ENCODE data around the gene SMCO4.
A peak's percentile ranks its signal among the peaks of the same experiment; 100 is the strongest.
"Not testable (repeated sequence)": the region's sequence is repeated elsewhere in the genome, so short reads cannot be mapped to it uniquely, and the experiment has no call there.

The SMCO4 gene

GRCh38 chr11:93563857-93564256 lies 20.7 kb upstream of the SMCO4 start:
- FAIRE-seq (no peak), DNase-seq (ENCODE audit: insufficient read length, low spot score) (no peak)

DNA sequence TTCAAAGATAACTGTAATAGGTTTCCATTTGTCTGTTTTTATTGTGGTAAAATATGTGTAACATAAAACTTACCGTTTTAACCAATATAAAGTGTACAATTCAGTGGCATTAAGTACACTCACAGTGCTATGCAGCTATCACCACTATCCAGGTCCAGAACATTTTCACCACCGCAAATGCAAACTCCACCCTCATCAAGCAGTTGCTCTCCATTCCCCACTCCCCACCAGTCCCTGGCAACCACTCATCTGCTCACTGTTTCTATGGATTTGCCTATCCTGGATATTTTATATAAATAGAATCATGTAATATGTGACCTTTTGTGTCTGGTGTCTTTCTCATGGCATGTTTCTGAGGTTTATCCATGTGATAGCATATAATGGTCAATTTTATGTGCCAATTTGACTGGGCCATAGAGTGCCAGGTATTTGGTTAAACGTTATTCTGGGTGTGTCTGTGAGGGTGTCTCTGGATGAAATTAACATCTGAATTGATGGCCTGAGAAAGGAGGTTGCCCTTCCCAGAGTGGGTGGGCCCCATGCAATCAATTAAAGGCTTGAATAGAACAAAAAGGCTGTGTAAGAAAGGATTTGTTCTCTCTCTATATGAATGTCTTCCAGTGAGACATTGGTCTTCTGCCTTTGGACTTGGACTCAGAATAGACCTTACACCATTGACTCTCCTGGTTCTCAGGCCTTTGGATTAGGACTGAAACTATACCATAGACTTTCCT lies 17.2 kb upstream of the SMCO4 start:
- no peak for FAIRE-seq
- DNase-seq (ENCODE audit: insufficient read length, low spot score), result no peak

- FAIRE-seq (no peak), DNase-seq (ENCODE audit: insufficient read length, low spot score) (no peak)
These were observed 16.5 kb upstream of the SMCO4 start for GRCh38 chr11:93559681-93560080.

- FAIRE-seq, result no peak
- DNase-seq (ENCODE audit: insufficient read length, low spot score), result no peak
These were observed 9.7 kb upstream of the SMCO4 start for GRCh38 chr11:93552874-93553273.

GRCh38 chr11:93549976-93550375 lies 6.8 kb upstream of the SMCO4 start:
- DNase-seq (ENCODE audit: insufficient read length, low spot score), result no peak
- FAIRE-seq, result no peak

DNA sequence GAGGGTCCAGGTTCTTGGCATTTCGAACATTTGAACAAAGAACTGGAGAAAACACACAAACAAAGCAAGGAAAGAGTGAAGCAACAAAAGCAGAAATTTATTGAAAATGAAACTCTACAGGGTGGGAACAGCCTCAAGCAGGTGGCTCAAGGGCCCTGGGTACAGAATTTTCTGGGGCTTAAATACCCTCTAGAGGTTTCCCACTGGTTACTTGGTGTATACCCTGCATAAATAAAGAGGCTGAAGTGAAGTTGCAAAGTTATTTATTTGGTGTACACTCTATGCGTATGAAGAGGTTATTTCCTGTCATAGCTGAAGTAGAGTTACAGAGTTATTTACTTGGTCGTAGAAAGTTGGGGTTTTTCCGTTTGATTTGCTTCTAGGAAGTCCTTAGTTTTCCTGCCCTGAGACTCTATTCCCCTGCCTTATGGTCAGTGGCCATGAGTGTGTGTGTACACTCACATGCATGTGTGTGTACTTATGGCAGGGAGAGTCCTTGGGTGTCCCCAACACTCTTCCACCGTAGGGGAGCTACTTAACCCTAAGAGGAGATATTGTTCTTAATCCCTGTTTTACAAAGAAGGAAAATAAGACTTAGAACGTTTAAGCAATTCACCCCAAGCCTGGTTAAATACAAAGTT lies 5.6 kb upstream of the SMCO4 start:
- DNase-seq (ENCODE audit: insufficient read length, low spot score) (no peak), FAIRE-seq (no peak)

GRCh38 chr11:93547773-93548172 lies 4.6 kb upstream of the SMCO4 start:
- FAIRE-seq (no peak), DNase-seq (ENCODE audit: insufficient read length, low spot score) (no peak)

DNA sequence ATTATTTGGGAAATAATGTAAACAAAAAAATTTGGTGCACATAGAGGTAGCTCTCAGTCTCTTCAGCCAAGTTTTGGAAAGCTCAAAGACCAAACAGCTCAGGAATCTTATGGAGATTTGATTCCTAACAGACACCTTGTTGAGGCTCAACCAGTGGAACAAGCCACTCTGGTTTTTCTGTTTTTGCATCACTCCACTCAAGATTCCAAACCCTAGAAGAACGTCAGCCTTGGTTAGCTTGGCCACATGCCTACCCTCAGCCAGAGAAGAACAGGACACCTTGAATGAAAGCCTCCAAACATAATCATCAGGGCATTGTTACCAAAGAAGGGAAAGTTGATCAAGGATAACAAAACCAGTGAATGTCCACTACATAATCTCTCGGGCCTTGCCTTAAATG lies 3.8 kb upstream of the SMCO4 start:
- FAIRE-seq (no peak), DNase-seq (ENCODE audit: insufficient read length, low spot score) (no peak)

DNA sequence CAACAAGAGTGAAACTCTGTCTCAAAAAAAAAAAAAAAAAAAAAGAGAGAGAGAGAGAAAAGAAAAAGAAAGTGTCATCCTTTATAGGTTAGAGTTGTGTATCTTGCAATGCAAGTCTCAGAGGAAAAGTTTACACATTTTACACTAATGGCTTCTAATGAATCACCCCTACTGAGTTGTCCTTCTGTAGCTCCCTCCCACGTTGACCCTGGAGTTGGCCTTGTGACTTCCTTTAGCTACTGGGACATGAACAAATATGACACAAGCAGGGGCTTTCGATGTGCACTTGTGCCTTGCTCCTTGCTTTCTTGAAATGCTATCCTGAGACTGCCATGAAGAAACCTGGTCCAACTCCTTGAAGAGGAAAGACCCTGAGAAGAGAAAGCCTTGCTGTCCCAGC lies 2.4 kb upstream of the SMCO4 start:
- FAIRE-seq (no peak), DNase-seq (ENCODE audit: insufficient read length, low spot score) (no peak)

- FAIRE-seq, result no peak
- peak; percentile 29 for DNase-seq (ENCODE audit: insufficient read length, low spot score)
These were observed 371 bp downstream of the SMCO4 start for GRCh38 chr11:93542811-93543229.

- peak; percentile 52 for DNase-seq (ENCODE audit: insufficient read length, low spot score)
- FAIRE-seq, result no peak
These were observed 1.0 kb downstream of the SMCO4 start for GRCh38 chr11:93541884-93542810.

- DNase-seq (ENCODE audit: insufficient read length, low spot score) (no peak), FAIRE-seq (no peak)
These were observed 2.2 kb downstream of the SMCO4 start for GRCh38 chr11:93540896-93541553.

- FAIRE-seq, result no peak
These were observed 2.9 kb downstream of the SMCO4 start for GRCh38 chr11:93540337-93540736.

DNA sequence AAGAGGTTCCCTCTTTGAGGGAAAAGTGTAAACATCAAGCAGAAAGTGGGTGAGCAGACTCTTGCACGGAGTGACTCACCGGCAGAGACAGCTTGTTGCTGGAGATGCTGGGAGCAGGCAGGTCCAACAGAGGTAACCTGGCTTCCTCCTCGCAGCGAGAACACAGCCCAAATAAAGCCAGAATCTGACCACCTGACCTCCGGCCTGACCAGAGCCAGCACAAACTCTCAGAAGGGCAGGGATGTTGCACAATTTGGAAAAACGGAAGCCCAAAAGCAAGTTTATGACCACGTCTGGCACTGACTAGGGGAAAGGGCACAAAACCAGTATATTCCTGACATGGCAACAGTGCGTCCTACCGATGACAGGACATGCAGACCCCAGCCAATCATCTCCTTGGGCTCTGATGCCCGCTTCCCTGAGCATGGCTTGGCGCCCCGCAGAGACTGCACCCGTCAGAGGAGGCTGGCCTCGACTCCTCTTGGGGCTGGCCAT lies 5.4 kb downstream of the SMCO4 start:
- no peak for DNase-seq (ENCODE audit: insufficient read length, low spot score)
- no peak for FAIRE-seq

More at GRCh38 chr11:93540337-93540736, 2.9 kb downstream of the SMCO4 start:
- DNase-seq (ENCODE audit: insufficient read length, low spot score), result no peak

- FAIRE-seq (no peak), DNase-seq (ENCODE audit: insufficient read length, low spot score) (no peak)
These were observed 6.1 kb downstream of the SMCO4 start for GRCh38 chr11:93537049-93537448.

DNA sequence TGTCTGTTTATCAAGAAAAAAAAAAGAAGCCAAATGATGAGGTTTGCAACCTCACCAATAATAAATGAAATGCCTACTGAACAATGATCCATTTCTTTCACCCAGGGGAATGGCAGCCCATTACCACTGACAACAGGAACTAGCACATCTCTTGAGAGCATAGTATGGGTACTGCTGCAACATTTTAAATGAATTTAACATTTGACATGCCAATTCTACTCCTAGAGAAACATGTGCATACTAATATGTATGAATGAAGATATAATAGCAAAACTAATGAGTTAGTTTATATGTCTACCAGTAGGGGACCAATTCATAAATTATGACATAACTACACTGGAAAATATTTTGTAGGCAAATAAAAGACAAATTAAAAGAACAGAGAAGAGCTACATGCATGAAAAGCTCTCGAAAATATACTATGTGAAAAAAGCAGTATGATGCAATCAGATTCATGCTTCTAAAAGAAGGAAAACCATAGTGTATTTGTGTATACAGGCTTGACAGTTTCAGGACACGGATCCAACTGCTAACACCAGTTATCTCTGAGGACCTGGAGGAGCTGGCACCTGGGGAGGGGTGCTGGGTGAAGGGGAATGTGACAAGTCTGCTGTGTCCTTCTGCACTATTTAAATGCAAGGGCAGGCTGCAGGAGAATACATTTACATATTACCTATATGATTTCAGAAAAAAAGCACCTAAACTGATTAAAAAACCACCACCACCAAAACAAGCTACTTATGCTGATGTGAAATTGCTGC lies 6.9 kb downstream of the SMCO4 start:
- FAIRE-seq (no peak), DNase-seq (ENCODE audit: insufficient read length, low spot score) (no peak)

GRCh38 chr11:93535578-93535977 lies 7.6 kb downstream of the SMCO4 start:
- FAIRE-seq; DNase-seq (ENCODE audit: insufficient read length, low spot score): not testable (repeated sequence)

DNA sequence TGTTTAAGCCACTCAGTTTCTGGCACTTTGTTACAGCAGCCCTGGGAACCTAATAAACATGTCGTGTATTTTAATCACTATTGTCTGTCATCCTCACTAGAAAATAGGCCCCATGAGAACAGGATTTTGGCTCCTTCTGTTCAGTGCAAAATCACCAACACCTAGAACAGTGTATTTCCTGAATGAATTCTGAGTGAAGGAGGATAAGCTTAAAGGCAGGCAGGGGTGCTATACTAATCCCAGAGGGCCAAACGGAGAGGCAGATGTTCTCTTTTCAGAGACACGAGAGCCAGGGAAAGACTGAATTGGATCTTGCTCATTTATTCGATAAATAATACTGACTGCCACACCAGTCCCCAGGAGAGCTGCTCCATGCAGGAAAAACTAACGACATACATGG lies 10.4 kb downstream of the SMCO4 start:
- DNase-seq (ENCODE audit: insufficient read length, low spot score), result no peak
- FAIRE-seq, result no peak

DNA sequence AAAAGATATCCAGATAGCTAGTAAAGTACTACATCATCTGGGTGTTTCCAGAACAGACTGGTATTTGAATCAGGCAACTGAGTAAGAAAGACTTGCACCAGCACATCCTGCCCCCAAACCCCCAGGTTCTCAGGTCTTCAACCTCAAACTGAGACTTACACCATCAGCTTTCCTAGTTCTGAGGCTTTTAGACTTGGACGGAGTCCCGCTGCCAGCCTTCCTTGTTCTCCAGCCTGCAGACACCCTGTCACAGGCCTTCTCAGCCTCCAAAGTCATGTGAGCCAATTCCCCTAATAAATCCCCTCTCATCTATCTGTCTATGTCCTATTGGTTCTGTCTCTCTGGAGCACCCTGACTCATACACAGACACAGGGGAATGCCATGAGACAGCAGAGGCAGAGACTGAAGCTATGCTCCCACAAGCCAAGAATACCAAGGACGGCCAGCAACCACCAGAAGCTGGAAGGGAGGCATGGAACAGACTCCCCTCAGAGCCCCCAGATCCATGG lies 10.9 kb downstream of the SMCO4 start:
- FAIRE-seq (no peak), DNase-seq (ENCODE audit: insufficient read length, low spot score) (no peak)

GRCh38 chr11:93530468-93530826 lies 12.7 kb downstream of the SMCO4 start:
- FAIRE-seq, result no peak

More at GRCh38 chr11:93530468-93530826, 12.7 kb downstream of the SMCO4 start:
- no peak for DNase-seq (ENCODE audit: insufficient read length, low spot score)
